GM10847 (cell line): ENCODE data around the gene RERE.

ENCODE experiments used
- POLR2A ChIP-seq: IDR thresholded peaks from 2 replicates; pipeline ENCODE4 v1.6.1; 2011; ENCODE audit not compliant: insufficient read length; ENCODE audit errors: extremely low read depth

Gene RERE

GRCh38 chr1:8602471-8603219 lies 214.8 kb downstream of the RERE start:
- no peak for TF ChIP-seq POLR2A

GRCh38 chr1:8600336-8600735 lies 217.1 kb downstream of the RERE start:
- no peak for TF ChIP-seq POLR2A

- TF ChIP-seq POLR2A = no peak
Observed at GRCh38 chr1:8599646-8600212, 217.7 kb downstream of the RERE start.

- TF ChIP-seq POLR2A = no peak
Observed at GRCh38 chr1:8598783-8599182, 218.7 kb downstream of the RERE start.

GRCh38 chr1:8598060-8598724 lies 219.2 kb downstream of the RERE start:
- TF ChIP-seq POLR2A = no peak

GRCh38 chr1:8597455-8597854 lies 220.0 kb downstream of the RERE start:
- TF ChIP-seq POLR2A = no peak

GRCh38 chr1:8595941-8596340 lies 221.5 kb downstream of the RERE start:
- TF ChIP-seq POLR2A = no peak

- no peak for TF ChIP-seq POLR2A
Observed at GRCh38 chr1:8595332-8595731, 222.1 kb downstream of the RERE start.

- no peak for TF ChIP-seq POLR2A
Observed at GRCh38 chr1:8591569-8591968, 225.9 kb downstream of the RERE start.

GRCh38 chr1:8590721-8591351 lies 226.6 kb downstream of the RERE start:
- no peak for TF ChIP-seq POLR2A

- TF ChIP-seq POLR2A = no peak
Observed at GRCh38 chr1:8589571-8589970, 227.9 kb downstream of the RERE start.

- no peak for TF ChIP-seq POLR2A
Observed at GRCh38 chr1:8587784-8588183, 229.7 kb downstream of the RERE start.

GRCh38 chr1:8586438-8586837 lies 231.0 kb downstream of the RERE start:
- TF ChIP-seq POLR2A = no peak

GRCh38 chr1:8584316-8584715 lies 233.1 kb downstream of the RERE start:
- TF ChIP-seq POLR2A = no peak

- TF ChIP-seq POLR2A = no peak
Observed at GRCh38 chr1:8583031-8583430, 234.4 kb downstream of the RERE start.

GRCh38 chr1:8580566-8580965 lies 236.9 kb downstream of the RERE start:
- TF ChIP-seq POLR2A = no peak
